ENCODE results near the gene CLEC20A. TPM values are rescaled to one million over a fixed set of nuclear protein-coding genes. Genes with fewer than 3 reads are reported as not detected.

The CLEC20A gene
- total RNA-seq, 4 donors from 2014 or later = not detected

GRCh38 chr1:178502856-178503255 is 6.1 kb upstream of the CLEC20A start:
- TF ChIP-seq CTCF (IDR thresholded peaks at IDR 0.05) (no peak), EP300 (IDR thresholded peaks at IDR 0.05) (no peak), POLR2A (IDR thresholded peaks at IDR 0.05) (no peak), POLR2AphosphoS5 (IDR thresholded peaks at IDR 0.05) (no peak)
- WGBS = 85% methylated on average over 4 of the region's 5 CpGs
- Histone ChIP-seq H3K4me1 (no peaks in the 10 kb centered on the region), H3K36me3 (no peaks in the 10 kb centered on the region), H3K4me3 (no peak overlapping the region), H3K27me3 (no peaks in the 10 kb centered on the region), H3K9me3 (no peaks in the 10 kb centered on the region), H3K27ac (no peak overlapping the region)
- DNase-seq (ENCODE audit: low spot score in 2 of 2) = no peak

- no peak for DNase-seq (ENCODE audit: low spot score in 2 of 2)
- 100% methylated on average over 3 of the region's 3 CpGs for WGBS
- Histone ChIP-seq H3K4me3 (no peak overlapping the region), H3K9me3 (no peaks in the 10 kb centered on the region), H3K27me3 (no peaks in the 10 kb centered on the region), H3K27ac (no peak overlapping the region), H3K4me1 (no peaks in the 10 kb centered on the region), H3K36me3 (no peaks in the 10 kb centered on the region)
- TF ChIP-seq POLR2AphosphoS5 (IDR thresholded peaks at IDR 0.05) (no peak), EP300 (IDR thresholded peaks at IDR 0.05) (no peak), CTCF (IDR thresholded peaks at IDR 0.05) (no peak), POLR2A (IDR thresholded peaks at IDR 0.05) (no peak)
Measured at GRCh38 chr1:178502330-178502714, 5.6 kb upstream of the CLEC20A start.

GRCh38 chr1:178501705-178502329 is 5.1 kb upstream of the CLEC20A start:
- Histone ChIP-seq H3K36me3 (no peaks in the 10 kb centered on the region), H3K4me3 (no peak overlapping the region), H3K27ac (no peak overlapping the region), H3K4me1 (no peaks in the 10 kb centered on the region), H3K27me3 (no peaks in the 10 kb centered on the region), H3K9me3 (no peaks in the 10 kb centered on the region)
- TF ChIP-seq POLR2AphosphoS5 (IDR thresholded peaks at IDR 0.05) = no peak
- peak; percentile 7 to 72 for TF ChIP-seq CTCF (IDR thresholded peaks at IDR 0.05)
- 36% methylated on average over 5 of the region's 5 CpGs for WGBS
- DNase-seq (ENCODE audit: low spot score in 2 of 2) = no peak

- 90% methylated on average over 8 of the region's 10 CpGs for WGBS
- no peaks in the 10 kb centered on the region for H3K27me3 ChIP-seq
- H3K27ac ChIP-seq = no peak overlapping the region
- no peak for DNase-seq (ENCODE audit: low spot score in 2 of 2)
- H3K36me3 ChIP-seq = no peaks in the 10 kb centered on the region
- no peak overlapping the region for H3K4me3 ChIP-seq
- H3K4me1 ChIP-seq = no peaks in the 10 kb centered on the region
- TF ChIP-seq CTCF (IDR thresholded peaks at IDR 0.05) (no peak), POLR2AphosphoS5 (IDR thresholded peaks at IDR 0.05) (no peak), POLR2A (IDR thresholded peaks at IDR 0.05) (no peak), EP300 (IDR thresholded peaks at IDR 0.05) (no peak)
- no peaks in the 10 kb centered on the region for H3K9me3 ChIP-seq
Measured at GRCh38 chr1:178500936-178501554, 4.3 kb upstream of the CLEC20A start.

GRCh38 chr1:178500091-178500770 is 3.5 kb upstream of the CLEC20A start:
- no peak for DNase-seq (ENCODE audit: low spot score in 2 of 2)
- TF ChIP-seq POLR2A (IDR thresholded peaks at IDR 0.05) (no peak), EP300 (IDR thresholded peaks at IDR 0.05) (no peak), POLR2AphosphoS5 (IDR thresholded peaks at IDR 0.05) (no peak), CTCF (IDR thresholded peaks at IDR 0.05) (no peak)
- H3K4me3 ChIP-seq = no peak overlapping the region
- no peaks in the 10 kb centered on the region for H3K27me3 ChIP-seq
- WGBS = 84% methylated on average over 11 of the region's 11 CpGs
- H3K36me3 ChIP-seq = no peaks in the 10 kb centered on the region
- H3K4me1 ChIP-seq = no peaks in the 10 kb centered on the region
- no peaks in the 10 kb centered on the region for H3K9me3 ChIP-seq
- H3K27ac ChIP-seq = no peak overlapping the region

All from suprapubic skin (tissue), 4 donors.